ENCODE measurements around the gene RIMKLA. TPM values are rescaled to one million over a fixed set of nuclear protein-coding genes. Genes with fewer than 3 reads are reported as not detected.

RIMKLA gene
- total RNA-seq, 1 donor = 0.09 TPM

- TF ChIP-seq, protein P1, sequence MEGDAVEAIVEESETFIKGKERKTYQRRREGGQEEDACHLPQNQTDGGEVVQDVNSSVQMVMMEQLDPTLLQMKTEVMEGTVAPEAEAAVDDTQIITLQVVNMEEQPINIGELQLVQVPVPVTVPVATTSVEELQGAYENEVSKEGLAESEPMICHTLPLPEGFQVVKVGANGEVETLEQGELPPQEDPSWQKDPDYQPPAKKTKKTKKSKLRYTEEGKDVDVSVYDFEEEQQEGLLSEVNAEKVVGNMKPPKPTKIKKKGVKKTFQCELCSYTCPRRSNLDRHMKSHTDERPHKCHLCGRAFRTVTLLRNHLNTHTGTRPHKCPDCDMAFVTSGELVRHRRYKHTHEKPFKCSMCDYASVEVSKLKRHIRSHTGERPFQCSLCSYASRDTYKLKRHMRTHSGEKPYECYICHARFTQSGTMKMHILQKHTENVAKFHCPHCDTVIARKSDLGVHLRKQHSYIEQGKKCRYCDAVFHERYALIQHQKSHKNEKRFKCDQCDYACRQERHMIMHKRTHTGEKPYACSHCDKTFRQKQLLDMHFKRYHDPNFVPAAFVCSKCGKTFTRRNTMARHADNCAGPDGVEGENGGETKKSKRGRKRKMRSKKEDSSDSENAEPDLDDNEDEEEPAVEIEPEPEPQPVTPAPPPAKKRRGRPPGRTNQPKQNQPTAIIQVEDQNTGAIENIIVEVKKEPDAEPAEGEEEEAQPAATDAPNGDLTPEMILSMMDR (IDR thresholded peaks at IDR 0.05; ENCODE audit: insufficient read depth, low read length) = no peak
- DNase-seq (ENCODE audit: low read depth) = no peak
- H3K4me3 ChIP-seq (ENCODE audit: low read depth, low read length) = no peak overlapping the region
These were observed 36.6 kb downstream of the RIMKLA start for GRCh38 chr1:42417166-42417565.

- no peak overlapping the region for H3K4me3 ChIP-seq (ENCODE audit: low read depth, low read length)
- TF ChIP-seq, protein P1 (IDR thresholded peaks at IDR 0.05; ENCODE audit: insufficient read depth, low read length) = no peak
- no peak for DNase-seq (ENCODE audit: low read depth)
These were observed 37.9 kb downstream of the RIMKLA start for GRCh38 chr1:42418516-42418915.

GRCh38 chr1:42419126-42419821, 38.7 kb downstream of the RIMKLA start:
- DNase-seq (ENCODE audit: low read depth) = peak; percentile 64
- TF ChIP-seq, protein P1 (IDR thresholded peaks at IDR 0.05; ENCODE audit: insufficient read depth, low read length) = no peak
- H3K4me3 ChIP-seq (ENCODE audit: low read depth, low read length) = no peak overlapping the region

DNA sequence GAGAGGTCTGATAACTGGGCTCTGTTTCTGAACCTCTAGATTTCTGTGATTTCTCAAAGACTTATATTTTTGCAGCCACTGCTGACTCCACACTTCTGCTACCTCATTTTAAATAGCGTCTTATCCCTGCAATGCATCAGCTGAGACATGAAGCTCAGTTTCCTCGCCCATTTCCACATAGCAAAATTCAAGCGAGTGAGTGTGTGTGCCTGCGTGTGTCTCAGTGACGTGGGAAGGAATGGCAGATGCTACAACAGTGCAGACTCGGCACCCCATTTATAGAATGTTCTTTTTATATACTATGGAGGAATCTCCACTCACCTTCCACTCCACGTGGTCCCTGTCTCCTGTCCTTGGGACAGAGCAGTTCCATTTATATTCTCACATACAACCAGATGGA, 39.5 kb downstream of the RIMKLA start:
- DNase-seq (ENCODE audit: low read depth) = peak; percentile 29
- no peak overlapping the region for H3K4me3 ChIP-seq (ENCODE audit: low read depth, low read length)
- TF ChIP-seq, protein P1 (IDR thresholded peaks at IDR 0.05; ENCODE audit: insufficient read depth, low read length) = no peak

DNA sequence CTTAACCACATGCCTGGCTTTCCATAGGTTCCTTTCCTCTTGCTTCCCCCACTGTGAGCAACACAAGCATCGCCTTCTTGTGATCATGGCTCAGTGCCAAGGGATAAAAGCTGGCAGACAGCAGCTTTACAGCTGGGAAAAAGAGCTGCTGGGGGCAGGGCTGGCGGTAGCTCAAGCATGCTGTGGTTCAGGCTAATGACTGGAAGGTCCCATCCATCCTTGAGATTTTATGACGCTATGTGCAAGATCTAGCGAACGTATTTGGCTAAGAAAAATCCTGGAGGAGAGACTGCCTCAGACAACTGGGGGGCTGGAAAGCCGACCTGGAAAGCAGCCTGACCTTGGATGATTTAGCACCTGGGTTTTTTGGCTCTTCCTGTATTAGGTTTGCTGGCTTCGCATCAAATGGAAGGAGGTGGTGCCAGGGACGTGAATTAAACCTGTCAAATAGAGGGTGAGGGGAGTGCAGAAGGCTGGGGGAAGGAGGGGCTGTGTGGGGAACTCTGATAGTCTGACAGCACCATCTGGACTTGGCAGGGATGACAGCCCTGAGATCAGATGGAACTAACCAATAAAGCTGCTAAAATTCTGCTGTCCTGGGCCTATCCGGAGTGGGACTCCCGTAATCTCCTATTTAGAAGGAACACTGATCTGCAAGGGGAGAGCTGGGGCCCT, 40.5 kb downstream of the RIMKLA start:
- peak; percentile 89 for DNase-seq (ENCODE audit: low read depth)
- H3K4me3 ChIP-seq (ENCODE audit: low read depth, low read length) = no peak overlapping the region
- TF ChIP-seq, protein P1 (IDR thresholded peaks at IDR 0.05; ENCODE audit: insufficient read depth, low read length) = no peak

- TF ChIP-seq, protein P1 (IDR thresholded peaks at IDR 0.05; ENCODE audit: insufficient read depth, low read length) = no peak
- no peak overlapping the region for H3K4me3 ChIP-seq (ENCODE audit: low read depth, low read length)
- DNase-seq (ENCODE audit: low read depth) = no peak
These were observed 42.1 kb downstream of the RIMKLA start for GRCh38 chr1:42422737-42423136.
